ENCODE results near the gene PHLDA2.

PHLDA2 gene

DNA sequence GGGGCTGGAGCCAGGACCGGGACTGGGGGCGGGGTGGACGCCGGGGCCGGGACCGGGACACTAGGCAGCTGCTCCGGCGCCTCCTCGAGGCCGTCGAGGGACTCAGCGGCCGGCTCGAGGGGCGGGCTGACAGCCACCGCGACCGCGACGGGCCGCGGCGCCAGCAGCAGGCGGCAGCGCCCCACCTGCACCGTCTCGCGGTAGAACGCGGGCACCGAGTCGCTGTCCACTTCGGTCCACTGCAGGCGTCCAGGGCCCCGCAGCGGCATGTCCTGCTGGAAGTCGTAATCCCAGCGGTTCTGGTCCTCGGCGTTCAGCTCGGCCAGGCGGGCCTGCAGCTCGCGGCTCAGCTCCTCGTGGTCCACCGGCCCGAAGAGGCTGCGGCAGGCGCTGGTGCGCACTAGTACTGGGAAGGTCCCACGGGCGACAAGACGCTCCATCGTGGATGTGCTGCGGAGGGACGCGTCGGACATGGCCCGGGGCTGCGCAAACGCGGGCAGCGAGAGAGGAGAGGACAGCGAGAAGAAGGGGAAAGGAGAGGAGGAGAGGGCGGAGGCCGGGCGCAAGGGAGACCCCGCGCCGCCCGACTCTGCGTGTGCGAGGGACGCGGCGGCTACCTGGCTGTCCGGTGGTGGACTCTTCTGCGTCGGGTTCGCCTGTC, 44.1 kb downstream of the PHLDA2 start:
- no peaks in the 10 kb centered on the region for H3K27me3 ChIP-seq (ENCODE audit: control insufficient read depth, insufficient read depth, low read length)
- H3K4me1 ChIP-seq: no peaks in the 10 kb centered on the region
- peak overlapping the region; percentile 88 for H3K4me2 ChIP-seq (ENCODE audit: low read length)
- peak overlapping the region; percentile 72 for H2AFZ ChIP-seq
- TF ChIP-seq, protein P1, sequence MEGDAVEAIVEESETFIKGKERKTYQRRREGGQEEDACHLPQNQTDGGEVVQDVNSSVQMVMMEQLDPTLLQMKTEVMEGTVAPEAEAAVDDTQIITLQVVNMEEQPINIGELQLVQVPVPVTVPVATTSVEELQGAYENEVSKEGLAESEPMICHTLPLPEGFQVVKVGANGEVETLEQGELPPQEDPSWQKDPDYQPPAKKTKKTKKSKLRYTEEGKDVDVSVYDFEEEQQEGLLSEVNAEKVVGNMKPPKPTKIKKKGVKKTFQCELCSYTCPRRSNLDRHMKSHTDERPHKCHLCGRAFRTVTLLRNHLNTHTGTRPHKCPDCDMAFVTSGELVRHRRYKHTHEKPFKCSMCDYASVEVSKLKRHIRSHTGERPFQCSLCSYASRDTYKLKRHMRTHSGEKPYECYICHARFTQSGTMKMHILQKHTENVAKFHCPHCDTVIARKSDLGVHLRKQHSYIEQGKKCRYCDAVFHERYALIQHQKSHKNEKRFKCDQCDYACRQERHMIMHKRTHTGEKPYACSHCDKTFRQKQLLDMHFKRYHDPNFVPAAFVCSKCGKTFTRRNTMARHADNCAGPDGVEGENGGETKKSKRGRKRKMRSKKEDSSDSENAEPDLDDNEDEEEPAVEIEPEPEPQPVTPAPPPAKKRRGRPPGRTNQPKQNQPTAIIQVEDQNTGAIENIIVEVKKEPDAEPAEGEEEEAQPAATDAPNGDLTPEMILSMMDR (IDR thresholded peaks at IDR 0.05): peak; percentile 38
- H3K9ac ChIP-seq: no peak overlapping the region
- H3K27ac ChIP-seq: peak overlapping the region; percentile 69
- H3K36me3 ChIP-seq (ENCODE audit: control insufficient read depth, insufficient read depth, low read length): no peaks in the 10 kb centered on the region
- H3K9me3 ChIP-seq (ENCODE audit: control insufficient read depth, low read length): no peaks in the 10 kb centered on the region
- no peaks in the 10 kb centered on the region for H3K79me2 ChIP-seq
- peak overlapping the region; percentile 62 for H3K4me3 ChIP-seq (ENCODE audit: low read depth, low read length)

DNA sequence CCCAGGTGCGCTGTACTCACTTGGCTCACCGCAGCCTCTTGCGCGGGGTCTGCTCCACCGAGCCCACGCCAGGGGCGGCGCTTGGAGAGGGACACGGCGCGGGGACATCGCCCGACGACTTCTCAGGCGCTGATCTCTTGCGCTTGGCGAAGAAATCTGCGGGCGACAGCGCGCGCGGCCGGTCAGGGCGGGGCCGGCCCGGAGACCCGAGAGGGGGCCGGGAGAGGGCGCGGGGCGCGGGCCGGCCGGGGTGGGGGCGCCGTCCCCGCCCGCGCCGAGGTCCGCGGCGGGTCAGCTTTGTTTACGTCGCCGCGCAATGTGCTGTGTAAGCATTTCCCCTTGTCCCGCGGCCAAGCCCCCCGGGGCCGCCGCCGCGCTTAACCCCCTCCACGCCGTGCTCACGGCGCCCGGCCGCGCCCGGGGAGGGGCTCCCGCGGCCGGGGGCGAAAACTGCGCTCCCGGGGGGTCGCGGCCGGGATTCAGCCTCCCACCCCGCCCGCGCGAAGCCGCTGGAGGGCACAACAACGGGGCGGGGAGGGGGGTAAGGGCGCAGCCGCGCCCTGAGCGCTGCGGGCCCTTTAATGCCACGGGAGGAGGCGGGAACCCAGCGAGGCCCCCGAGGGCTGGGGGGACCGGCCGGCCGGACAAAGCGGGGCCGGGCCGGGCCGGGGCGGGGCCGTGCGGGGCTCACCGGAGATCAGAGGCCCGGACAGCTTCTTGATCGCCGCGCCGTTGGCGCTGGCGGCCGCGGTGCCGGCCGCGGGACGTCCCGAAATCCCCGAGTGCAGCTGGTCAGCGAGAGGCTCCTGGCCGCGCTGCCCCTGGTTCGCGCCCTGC, 45.0 kb downstream of the PHLDA2 start:
- Histone ChIP-seq H3K36me3 (ENCODE audit: control insufficient read depth, insufficient read depth, low read length) (no peaks in the 10 kb centered on the region), H3K9me3 (ENCODE audit: control insufficient read depth, low read length) (no peaks in the 10 kb centered on the region), H3K9ac (no peak overlapping the region), H3K4me2 (ENCODE audit: low read length) (peak overlapping the region; percentile 57), H3K79me2 (no peaks in the 10 kb centered on the region), H2AFZ (peak overlapping the region; percentile 64), H3K4me3 (ENCODE audit: low read depth, low read length) (peak overlapping the region; percentile 59), H3K27ac (no peak overlapping the region), H3K27me3 (ENCODE audit: control insufficient read depth, insufficient read depth, low read length) (no peaks in the 10 kb centered on the region), H3K4me1 (no peaks in the 10 kb centered on the region)
- TF ChIP-seq, protein P1 (IDR thresholded peaks at IDR 0.05): no peak

DNA sequence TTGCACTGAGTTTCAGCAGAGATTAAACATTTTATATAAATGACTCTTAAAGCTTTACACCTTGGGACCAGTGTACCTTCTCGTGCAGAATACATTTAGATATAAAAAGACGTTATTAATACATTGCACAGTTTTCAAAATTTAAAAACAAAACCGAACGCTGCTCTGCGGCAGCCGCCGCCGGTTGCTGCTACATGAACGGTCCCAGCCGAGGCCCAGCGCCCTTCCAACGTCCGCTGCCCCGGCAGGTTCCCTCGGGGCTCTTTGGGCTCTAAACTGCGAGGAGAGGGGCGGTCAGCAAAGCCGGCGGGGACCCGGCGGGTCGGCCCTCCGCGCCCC, 45.6 kb downstream of the PHLDA2 start:
- H3K27me3 ChIP-seq (ENCODE audit: control insufficient read depth, insufficient read depth, low read length): no peaks in the 10 kb centered on the region
- no peaks in the 10 kb centered on the region for H3K4me1 ChIP-seq
- H3K79me2 ChIP-seq: no peaks in the 10 kb centered on the region
- H3K4me2 ChIP-seq (ENCODE audit: low read length): peak overlapping the region; percentile 57
- H3K9ac ChIP-seq: no peak overlapping the region
- no peaks in the 10 kb centered on the region for H3K36me3 ChIP-seq (ENCODE audit: control insufficient read depth, insufficient read depth, low read length)
- H3K9me3 ChIP-seq (ENCODE audit: control insufficient read depth, low read length): no peaks in the 10 kb centered on the region
- peak overlapping the region; percentile 61 for H2AFZ ChIP-seq
- no peak overlapping the region for H3K27ac ChIP-seq
- H3K4me3 ChIP-seq (ENCODE audit: low read depth, low read length): peak overlapping the region; percentile 59
- TF ChIP-seq, protein P1 (IDR thresholded peaks at IDR 0.05): no peak

DNA sequence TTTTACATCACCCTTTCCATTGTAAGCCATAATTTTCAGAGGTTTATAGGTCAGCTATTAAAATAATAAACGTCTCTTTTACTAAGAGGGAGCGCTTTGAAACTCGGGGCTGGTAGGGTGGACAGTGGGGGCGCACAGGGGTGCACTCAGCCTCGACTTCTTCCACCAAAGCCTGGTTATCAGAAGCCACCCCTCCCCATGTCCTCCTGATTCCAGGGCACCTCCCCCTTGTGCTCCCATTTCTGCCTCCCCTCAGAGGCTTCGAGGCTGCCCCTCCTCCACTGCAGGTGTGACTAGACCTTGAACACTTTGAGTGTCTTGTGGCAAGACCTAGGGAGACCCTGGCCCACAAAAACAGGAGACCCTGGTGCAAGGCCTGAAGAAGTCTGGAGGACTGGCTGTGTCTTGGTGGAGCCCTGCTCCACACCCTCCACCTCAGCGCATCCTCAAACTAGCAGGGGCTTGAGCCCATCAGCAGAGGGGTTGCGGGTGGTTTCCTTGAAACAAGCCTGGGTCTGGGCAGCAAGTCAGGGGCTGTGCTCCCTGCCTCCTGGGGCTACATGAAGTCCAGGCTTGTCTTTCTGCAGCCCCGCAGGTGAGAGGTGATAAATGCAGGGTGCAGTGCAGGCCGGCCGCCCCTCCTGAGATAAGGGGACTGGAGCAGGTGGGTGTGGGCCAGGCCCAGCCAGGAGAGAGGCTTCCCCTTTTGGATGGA, 46.7 kb downstream of the PHLDA2 start:
- Histone ChIP-seq H3K9ac (no peak overlapping the region), H3K4me1 (no peaks in the 10 kb centered on the region), H2AFZ (no peak overlapping the region), H3K4me2 (ENCODE audit: low read length) (no peak overlapping the region), H3K27ac (no peak overlapping the region), H3K36me3 (ENCODE audit: control insufficient read depth, insufficient read depth, low read length) (no peaks in the 10 kb centered on the region), H3K9me3 (ENCODE audit: control insufficient read depth, low read length) (no peaks in the 10 kb centered on the region), H3K27me3 (ENCODE audit: control insufficient read depth, insufficient read depth, low read length) (no peaks in the 10 kb centered on the region), H3K4me3 (ENCODE audit: low read depth, low read length) (no peak overlapping the region), H3K79me2 (no peaks in the 10 kb centered on the region)
- TF ChIP-seq, protein P1 (IDR thresholded peaks at IDR 0.05): no peak

Measured in parathyroid adenoma (tissue), 2 donors.